ENCODE results near the gene C9orf43. TPM values are rescaled to one million over a fixed set of nuclear protein-coding genes. Genes with fewer than 3 reads are reported as not detected.

The C9orf43 gene
- total and polyA plus RNA-seq, 9 of the 15 experiments (the other 6 are each of a cell fraction or from before 2014, with no cell fraction given): 0.21 to 0.58 (median 0.33) TPM

- TF ChIP-seq CHD7 (IDR thresholded peaks at IDR 0.05; ENCODE audit: low read depth, low read length) (no peak), RBM14 (IDR thresholded peaks at IDR 0.05; ENCODE audit: borderline replicate concordance, insufficient read depth, low read depth, low read length) (no peak), MGA (IDR thresholded peaks at IDR 0.05) (no peak), L3MBTL2 (IDR thresholded peaks at IDR 0.05) (no peak)
Observed at GRCh38 chr9:113475031-113475430, 64.5 kb downstream of the C9orf43 start (continued).
